ELF-1 (cell line): Measurements from ENCODE around the gene LIMCH1.
A peak's percentile ranks its signal among the peaks of the same experiment; 100 is the strongest.

Source experiments
- DNase-seq: peaks from one replicate; pipeline ENCODE4 v3.0.0-alpha.2; 2016; ENCODE audit warnings: low read depth, low spot score

Gene LIMCH1

DNA sequence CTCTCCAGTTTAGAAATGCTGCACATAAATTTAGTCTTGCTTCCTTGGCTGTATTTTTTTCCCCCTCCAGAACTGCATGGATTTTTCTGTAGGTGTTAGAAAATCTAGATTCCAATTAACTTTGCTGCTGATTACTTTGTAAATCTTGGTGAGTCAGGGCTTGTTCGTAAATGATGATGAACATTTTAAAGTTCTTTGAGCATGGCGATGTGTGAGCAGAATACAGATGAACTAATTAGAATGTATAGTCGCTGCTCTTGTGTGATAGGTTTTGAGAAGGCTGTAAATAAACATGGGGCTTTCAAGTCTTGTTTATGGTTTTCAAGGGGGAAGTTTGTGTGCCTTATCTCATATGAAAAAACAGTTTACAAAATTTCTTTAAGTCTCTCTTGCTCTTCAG is 23.3 kb downstream of the LIMCH1 start:
- DNase-seq, result no peak

- DNase-seq, result no peak
Observed at GRCh38 chr4:41567186-41567585, 29.2 kb downstream of the LIMCH1 start.

DNA sequence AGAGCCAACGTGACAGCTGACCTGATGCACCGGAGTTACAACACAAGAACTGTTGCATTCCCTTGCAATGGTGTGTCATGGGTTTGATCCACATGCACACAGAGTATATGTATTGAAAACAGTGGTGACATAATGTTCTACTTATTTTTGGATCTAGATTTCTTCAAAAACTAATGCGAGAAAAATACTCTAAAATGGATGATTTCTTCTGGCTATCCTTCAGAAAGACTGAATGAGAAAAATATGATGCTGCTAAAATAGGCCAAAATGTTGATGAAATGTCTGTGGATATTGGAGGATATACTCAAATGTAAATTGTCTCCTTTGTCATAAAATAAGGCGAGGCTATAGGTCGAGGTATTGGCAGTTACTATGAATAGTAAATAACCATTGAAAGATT is 30.4 kb downstream of the LIMCH1 start:
- DNase-seq, result no peak

- DNase-seq, result no peak
Observed at GRCh38 chr4:41569961-41570360, 32.0 kb downstream of the LIMCH1 start.

GRCh38 chr4:41571422-41571821 is 33.5 kb downstream of the LIMCH1 start:
- no peak for DNase-seq

DNA sequence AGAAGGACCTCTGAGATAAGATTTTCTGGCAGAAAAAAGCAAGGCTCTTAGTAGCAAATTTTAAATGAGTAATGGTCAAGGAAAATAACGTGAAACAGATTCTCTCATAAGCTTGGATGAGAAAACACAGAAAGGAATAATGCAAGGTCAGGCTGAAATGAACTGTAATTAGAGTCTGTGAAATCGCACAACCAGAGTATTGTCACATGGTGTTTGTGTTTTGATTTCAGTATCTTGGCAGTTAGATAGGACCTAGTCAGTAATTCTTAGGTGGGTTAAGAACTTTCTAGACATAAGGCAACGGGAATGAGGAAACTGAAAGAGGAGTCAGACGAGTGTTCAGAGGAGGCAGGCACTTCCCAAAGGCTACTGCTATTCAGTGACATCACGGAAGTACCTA is 34.6 kb downstream of the LIMCH1 start:
- no peak for DNase-seq

GRCh38 chr4:41572956-41573355 is 35.0 kb downstream of the LIMCH1 start:
- DNase-seq, result no peak

- no peak for DNase-seq
Observed at GRCh38 chr4:41573502-41574001, 35.6 kb downstream of the LIMCH1 start.

- no peak for DNase-seq
Observed at GRCh38 chr4:41575207-41575606, 37.2 kb downstream of the LIMCH1 start.

GRCh38 chr4:41575665-41576064 is 37.7 kb downstream of the LIMCH1 start:
- DNase-seq, result no peak

DNA sequence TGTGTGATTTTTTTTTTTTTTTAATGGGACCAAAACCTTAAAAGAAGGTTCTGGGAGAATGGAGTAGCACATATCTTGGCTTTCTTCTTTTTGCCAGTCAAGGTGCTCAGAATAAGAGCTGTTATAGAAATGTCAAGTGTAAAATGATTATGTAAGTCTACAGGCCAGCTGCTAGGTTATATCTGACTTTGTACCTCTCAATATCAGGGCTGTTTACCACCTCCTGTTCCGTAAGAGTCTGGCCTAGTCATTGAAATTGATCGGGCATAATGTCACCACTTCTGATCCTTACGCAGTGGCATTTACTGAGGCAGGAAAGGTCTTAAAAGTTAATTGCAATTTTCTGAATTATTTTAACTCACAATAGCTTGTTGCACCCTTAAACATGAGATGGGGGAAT is 41.1 kb downstream of the LIMCH1 start:
- DNase-seq, result no peak

DNA sequence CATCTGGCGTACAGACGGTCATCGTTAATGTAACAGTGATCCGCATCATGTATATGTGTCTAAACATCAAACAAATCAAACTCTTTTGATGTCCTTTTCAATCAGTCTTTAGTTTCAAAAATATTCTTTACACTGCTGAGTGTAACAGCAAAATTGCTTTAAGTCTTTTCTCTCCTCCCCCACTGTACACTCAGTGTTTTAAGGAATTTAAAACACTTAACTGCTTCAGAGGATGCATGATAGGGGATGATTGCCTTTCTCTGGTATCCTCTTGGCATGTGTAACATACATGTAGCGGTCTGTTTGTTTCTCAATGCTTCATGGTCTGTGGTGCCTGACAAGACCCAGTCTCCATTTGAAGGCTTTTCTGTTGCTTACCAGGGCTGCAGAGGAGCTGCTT is 41.6 kb downstream of the LIMCH1 start:
- DNase-seq, result no peak

DNA sequence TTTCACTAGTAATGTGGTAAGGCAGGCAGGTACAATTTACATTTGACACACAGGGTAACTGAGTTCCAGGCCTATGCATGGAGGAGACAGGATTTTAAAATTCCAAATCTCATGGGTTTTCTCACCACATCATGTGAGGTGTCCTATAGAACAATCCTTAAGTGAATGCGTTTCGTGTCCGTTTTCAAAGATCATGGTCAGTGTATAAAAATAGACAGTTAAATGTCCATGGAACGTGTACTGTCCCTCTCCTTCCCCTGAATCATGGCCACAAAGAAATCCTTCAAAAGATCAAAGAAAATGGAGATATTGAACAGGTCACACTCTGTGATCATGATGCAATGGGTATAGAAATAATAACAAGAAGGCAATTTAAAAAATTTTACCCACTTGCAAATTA is 42.0 kb downstream of the LIMCH1 start:
- DNase-seq, result no peak

- no peak for DNase-seq
Observed at GRCh38 chr4:41586675-41587225, 48.8 kb downstream of the LIMCH1 start.

- no peak for DNase-seq
Observed at GRCh38 chr4:41587286-41587685, 49.3 kb downstream of the LIMCH1 start.

GRCh38 chr4:41590591-41590990 is 52.6 kb downstream of the LIMCH1 start:
- peak; percentile 15 for DNase-seq

DNA sequence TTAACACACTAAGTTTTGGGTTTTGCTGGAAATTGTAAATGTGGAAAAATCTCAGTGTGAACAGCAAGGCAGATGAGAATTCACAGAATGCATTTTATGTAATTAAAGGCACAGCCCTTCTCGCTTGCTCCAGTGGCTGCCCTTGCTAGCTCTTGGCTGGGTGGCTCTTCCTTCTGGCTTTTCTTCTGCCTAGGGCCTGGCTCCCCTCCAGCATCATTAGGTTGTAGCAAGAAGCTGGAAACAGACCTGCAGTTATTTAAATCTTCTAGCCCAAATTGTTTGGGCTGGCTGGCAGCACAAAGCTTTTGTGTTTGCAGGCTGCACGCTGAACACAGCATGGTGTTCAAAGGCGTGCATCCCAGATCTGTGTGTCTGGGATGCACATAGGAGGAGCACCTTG is 56.5 kb downstream of the LIMCH1 start:
- no peak for DNase-seq

DNA sequence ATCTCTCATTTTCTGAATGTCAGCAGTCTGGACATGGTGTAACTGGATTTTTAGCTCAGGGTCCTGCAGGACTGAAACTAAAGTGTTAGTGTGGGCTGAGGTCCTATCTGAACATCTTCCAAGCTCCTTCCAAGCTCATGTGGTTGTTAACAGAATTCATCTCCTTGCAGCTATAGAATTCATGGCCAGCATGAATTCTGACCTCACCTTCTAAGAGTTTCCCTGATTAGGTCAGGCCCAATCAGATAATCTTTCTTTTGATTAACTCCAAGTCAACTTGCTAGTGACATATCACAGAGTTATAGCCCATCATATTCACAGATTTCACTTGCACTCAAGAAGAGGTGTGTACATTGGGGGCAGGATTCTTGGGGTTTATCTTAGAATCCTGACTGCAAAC is 59.5 kb downstream of the LIMCH1 start:
- DNase-seq, result no peak

GRCh38 chr4:41598580-41598979 is 60.6 kb downstream of the LIMCH1 start:
- no peak for DNase-seq

DNA sequence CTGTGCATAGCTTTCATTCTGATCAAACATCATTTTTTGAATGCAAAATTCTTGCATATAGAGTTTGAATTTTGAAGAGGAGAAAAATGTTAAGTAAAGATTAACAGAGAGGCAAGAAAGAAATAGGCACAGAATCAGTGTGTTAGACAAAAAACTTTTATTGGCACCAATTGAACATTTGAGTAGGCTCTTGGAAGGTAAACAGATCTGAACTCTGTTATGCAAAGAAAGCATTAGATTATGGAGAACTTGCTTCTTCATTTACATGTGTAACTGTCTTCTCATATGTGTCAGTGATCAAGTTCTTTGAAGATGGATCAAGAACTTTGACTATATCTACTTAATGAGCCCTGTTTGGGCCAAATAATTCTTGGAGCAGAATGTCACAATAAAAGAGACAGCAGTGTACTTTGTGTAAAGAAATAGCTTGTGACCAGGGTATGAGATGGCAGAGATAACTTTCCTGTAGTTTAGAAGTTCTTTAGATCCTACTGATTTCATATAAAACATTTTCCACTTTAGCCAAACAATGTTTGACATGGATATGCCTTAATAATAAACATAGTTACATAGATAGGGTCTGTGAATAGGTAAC is 61.3 kb downstream of the LIMCH1 start:
- no peak for DNase-seq

- DNase-seq, result no peak
Observed at GRCh38 chr4:41600243-41600912, 62.4 kb downstream of the LIMCH1 start.

GRCh38 chr4:41601025-41601424 is 63.1 kb downstream of the LIMCH1 start:
- no peak for DNase-seq

DNA sequence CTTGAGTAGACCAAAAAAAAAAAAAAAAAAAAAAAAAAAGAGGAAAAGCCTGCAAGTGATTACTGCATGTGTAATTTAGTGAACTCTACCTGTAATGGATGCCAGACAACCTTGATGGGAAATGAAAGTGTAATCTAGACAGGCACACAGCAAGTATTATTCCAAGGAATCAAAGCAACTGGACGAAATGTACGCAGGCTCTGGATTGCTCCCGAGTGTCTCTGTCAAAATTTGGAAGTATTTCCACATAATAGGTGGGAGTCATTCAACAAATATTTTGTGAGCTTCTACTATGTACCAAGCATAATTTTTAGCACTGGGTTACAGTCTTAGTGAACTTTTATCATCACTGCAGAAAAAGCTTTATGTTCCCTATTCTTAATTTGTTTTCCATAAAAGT is 64.2 kb downstream of the LIMCH1 start:
- no peak for DNase-seq
